ENCODE measurements around the gene SH3BP1. TPM values are rescaled to one million over a fixed set of nuclear protein-coding genes. Genes with fewer than 3 reads are reported as not detected.

SH3BP1 gene
- polyA plus RNA-seq, 1 donor, result 59.4 TPM

- Histone ChIP-seq H3K27me3 (ENCODE audit: control insufficient read depth, insufficient read depth, low read length) (no peaks in the 10 kb centered on the region), H3K36me3 (ENCODE audit: control insufficient read depth, insufficient read depth, low read length) (peaks cover 34% of the 10 kb centered on the region), H3K4me3 (ENCODE audit: low read length) (peak overlapping the region; percentile 39), H3K27ac (ENCODE audit: low read length) (peak overlapping the region; percentile 94), H3K9me3 (ENCODE audit: control insufficient read depth, low read depth, low read length) (no peaks in the 10 kb centered on the region), H3K4me1 (ENCODE audit: control insufficient read depth, insufficient read depth, low read length) (peaks cover 83% of the 10 kb centered on the region)
- no CpG with 5 or more reads among the region's 24 CpGs for WGBS (ENCODE audit: insufficient coverage, low lambda C conversion rate)
- DNase-seq, result peak; percentile 90 to 94
Measured at GRCh38 chr22:37633625-37634416, 5.6 kb upstream of the SH3BP1 start.

DNA sequence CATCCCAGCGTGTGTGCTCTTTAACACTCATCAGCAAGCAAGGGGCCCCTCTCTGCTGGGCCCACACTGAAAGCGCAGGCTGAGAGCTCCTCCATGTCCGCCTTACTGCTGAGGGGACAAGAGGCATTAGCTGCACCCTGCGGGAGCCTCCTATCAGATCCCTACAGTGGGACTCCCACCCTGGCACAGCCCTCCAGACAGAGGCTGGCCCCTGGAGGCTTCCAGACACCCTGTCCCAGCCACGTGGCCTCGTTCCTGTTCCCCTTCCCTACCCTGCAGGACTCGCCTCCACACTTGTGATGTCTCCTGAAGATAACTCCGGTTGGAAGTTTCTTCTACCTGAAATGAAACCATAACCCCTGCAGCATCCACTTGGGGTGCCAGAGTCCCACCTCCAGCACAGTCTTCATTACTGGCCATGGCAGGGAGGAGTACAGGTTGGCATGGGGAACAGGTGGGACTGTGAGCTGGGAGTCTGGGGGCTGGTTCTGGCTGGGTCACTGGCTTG, 5.0 kb upstream of the SH3BP1 start:
- WGBS (ENCODE audit: insufficient coverage, low lambda C conversion rate), result no CpG with 5 or more reads among the region's 8 CpGs
- Histone ChIP-seq H3K27ac (ENCODE audit: low read length) (peak overlapping the region; percentile 94), H3K27me3 (ENCODE audit: control insufficient read depth, insufficient read depth, low read length) (no peaks in the 10 kb centered on the region), H3K36me3 (ENCODE audit: control insufficient read depth, insufficient read depth, low read length) (peaks cover 27% of the 10 kb centered on the region), H3K4me1 (ENCODE audit: control insufficient read depth, insufficient read depth, low read length) (peaks cover 87% of the 10 kb centered on the region), H3K9me3 (ENCODE audit: control insufficient read depth, low read depth, low read length) (no peaks in the 10 kb centered on the region), H3K4me3 (ENCODE audit: low read length) (peak overlapping the region; percentile 39)
- no peak for DNase-seq

- Histone ChIP-seq H3K9me3 (ENCODE audit: control insufficient read depth, low read depth, low read length) (no peaks in the 10 kb centered on the region), H3K4me1 (ENCODE audit: control insufficient read depth, insufficient read depth, low read length) (peaks cover 87% of the 10 kb centered on the region), H3K36me3 (ENCODE audit: control insufficient read depth, insufficient read depth, low read length) (peaks cover 20% of the 10 kb centered on the region), H3K4me3 (ENCODE audit: low read length) (peak overlapping the region; percentile 39), H3K27ac (ENCODE audit: low read length) (peak overlapping the region; percentile 94), H3K27me3 (ENCODE audit: control insufficient read depth, insufficient read depth, low read length) (no peaks in the 10 kb centered on the region)
- whole genome bisulfite sequencing (ENCODE audit: insufficient coverage, low lambda C conversion rate), result no CpG with 5 or more reads among the region's 7 CpGs
- no peak for DNase-seq
Measured at GRCh38 chr22:37635157-37635556, 4.3 kb upstream of the SH3BP1 start.

DNA sequence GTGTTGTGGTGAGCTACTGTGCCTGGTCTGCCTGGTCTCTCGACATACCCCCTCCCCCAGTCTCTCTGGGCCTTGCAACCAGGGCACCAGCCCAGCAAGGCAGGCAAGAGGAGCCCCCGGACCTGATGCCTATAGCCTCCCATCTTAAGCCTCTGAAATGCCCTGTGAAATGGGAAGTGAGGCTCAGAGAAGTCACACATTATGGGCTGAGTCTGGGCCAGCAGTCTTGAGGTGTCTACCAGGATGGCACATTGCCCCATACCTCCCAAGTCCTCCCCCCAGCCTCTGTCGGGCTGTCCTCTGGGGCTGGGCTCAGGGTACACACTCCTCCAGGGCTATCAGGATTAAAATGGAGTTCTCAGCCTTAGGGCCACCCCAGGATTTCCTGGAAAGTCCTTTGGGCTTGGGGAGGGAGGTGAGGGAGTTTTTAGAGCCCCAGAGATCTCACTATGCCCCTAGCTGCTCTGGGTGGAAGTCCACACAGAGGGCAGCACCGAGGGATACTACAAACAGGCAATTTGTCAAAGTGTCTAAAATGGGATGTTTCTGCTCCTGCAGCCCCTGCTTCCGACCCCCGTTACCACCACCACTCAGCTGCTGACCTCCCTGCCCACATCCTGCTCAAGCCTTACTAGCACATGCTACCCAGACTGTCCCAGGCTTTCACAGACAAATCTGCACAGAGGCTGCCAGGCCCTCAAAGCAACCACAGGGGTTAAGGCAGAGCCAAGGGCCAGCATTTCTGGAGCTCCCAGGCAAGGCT, 3.1 kb upstream of the SH3BP1 start:
- Histone ChIP-seq H3K4me3 (ENCODE audit: low read length) (no peak overlapping the region), H3K27ac (ENCODE audit: low read length) (peak overlapping the region; percentile 89), H3K4me1 (ENCODE audit: control insufficient read depth, insufficient read depth, low read length) (peaks cover 88% of the 10 kb centered on the region), H3K36me3 (ENCODE audit: control insufficient read depth, insufficient read depth, low read length) (peaks cover 19% of the 10 kb centered on the region), H3K27me3 (ENCODE audit: control insufficient read depth, insufficient read depth, low read length) (no peaks in the 10 kb centered on the region), H3K9me3 (ENCODE audit: control insufficient read depth, low read depth, low read length) (no peaks in the 10 kb centered on the region)
- WGBS (ENCODE audit: insufficient coverage, low lambda C conversion rate), result no CpG with 5 or more reads among the region's 6 CpGs
- DNase-seq, result peak in 1 of 2 donors; percentile 72

DNA sequence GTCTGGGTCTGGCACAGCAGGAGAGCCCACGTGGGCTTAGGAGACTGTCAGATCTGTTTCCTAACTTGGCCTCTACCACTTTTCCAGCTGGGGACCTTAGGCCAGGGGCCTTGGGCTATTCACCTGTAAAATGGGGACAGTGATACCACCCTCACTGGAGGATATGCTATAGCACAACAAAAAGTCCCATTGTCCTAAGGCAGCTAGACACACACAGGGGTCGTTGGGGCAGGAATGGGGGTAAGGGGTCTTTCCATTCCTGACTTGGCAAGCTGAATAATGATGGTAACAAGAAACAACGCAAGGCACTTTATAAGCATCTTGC, 2.6 kb upstream of the SH3BP1 start:
- Histone ChIP-seq H3K4me1 (ENCODE audit: control insufficient read depth, insufficient read depth, low read length) (peaks cover 88% of the 10 kb centered on the region), H3K27ac (ENCODE audit: low read length) (peak overlapping the region; percentile 89), H3K36me3 (ENCODE audit: control insufficient read depth, insufficient read depth, low read length) (peaks cover 15% of the 10 kb centered on the region), H3K9me3 (ENCODE audit: control insufficient read depth, low read depth, low read length) (no peaks in the 10 kb centered on the region), H3K4me3 (ENCODE audit: low read length) (no peak overlapping the region), H3K27me3 (ENCODE audit: control insufficient read depth, insufficient read depth, low read length) (no peaks in the 10 kb centered on the region)
- no CpG with 5 or more reads among the region's 3 CpGs for WGBS (ENCODE audit: insufficient coverage, low lambda C conversion rate)
- DNase-seq, result no peak

GRCh38 chr22:37638391-37639069, 939 bp upstream of the SH3BP1 start:
- H3K4me1 ChIP-seq (ENCODE audit: control insufficient read depth, insufficient read depth, low read length), result peaks cover 84% of the 10 kb centered on the region
- H3K27ac ChIP-seq (ENCODE audit: low read length), result peak overlapping the region; percentile 89
- peak; percentile 93 to 97 for DNase-seq
- WGBS (ENCODE audit: insufficient coverage, low lambda C conversion rate), result no CpG with 5 or more reads among the region's 11 CpGs
- peak overlapping the region; percentile 85 for H3K4me3 ChIP-seq (ENCODE audit: low read length)
- no peaks in the 10 kb centered on the region for H3K27me3 ChIP-seq (ENCODE audit: control insufficient read depth, insufficient read depth, low read length)
- H3K36me3 ChIP-seq (ENCODE audit: control insufficient read depth, insufficient read depth, low read length), result peaks cover 22% of the 10 kb centered on the region
- H3K9me3 ChIP-seq (ENCODE audit: control insufficient read depth, low read depth, low read length), result no peaks in the 10 kb centered on the region

DNA sequence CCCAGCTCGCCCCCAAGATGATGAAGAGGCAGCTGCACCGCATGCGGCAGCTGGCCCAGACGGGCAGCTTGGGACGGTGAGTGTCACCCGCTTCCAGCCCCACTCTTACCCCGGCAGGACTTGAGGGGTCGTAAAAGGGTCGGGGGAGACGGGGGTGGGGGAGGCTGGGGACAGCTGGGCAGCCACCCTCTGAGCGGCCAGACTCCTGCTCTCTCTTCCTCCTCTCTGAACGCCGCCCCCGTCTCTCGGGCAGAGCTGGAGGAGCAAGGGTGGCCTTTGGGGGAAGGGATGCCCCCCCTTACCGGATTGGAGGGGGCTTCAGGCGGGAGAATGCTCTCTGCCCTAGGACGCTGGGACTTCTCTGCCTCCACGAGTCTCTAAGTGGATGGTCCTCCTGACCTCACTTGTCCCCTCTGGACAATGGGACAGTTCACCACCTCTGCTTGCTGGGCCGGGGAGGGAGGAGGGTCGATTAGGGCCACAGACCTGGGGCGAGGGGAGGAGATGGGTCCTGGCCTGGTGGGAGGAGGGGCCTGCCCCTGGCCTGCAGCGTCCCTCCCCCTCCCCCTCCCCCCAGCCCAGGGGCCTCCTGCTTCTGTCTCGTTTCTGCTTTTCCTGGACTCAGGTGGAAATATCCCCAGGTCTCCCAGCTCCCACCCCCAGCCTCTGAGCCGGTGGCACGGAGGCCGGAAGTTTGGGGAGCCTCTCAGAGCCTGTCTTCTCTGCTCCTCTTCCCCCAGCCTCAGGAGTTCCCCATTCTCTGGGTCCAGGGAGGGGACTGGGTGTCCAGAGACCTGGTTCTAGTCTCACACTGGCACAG, 512 bp downstream of the SH3BP1 start:
- Histone ChIP-seq H3K27me3 (ENCODE audit: control insufficient read depth, insufficient read depth, low read length) (no peaks in the 10 kb centered on the region), H3K4me3 (ENCODE audit: low read length) (peak overlapping the region; percentile 85), H3K4me1 (ENCODE audit: control insufficient read depth, insufficient read depth, low read length) (peaks cover 73% of the 10 kb centered on the region), H3K36me3 (ENCODE audit: control insufficient read depth, insufficient read depth, low read length) (peaks cover 34% of the 10 kb centered on the region), H3K27ac (ENCODE audit: low read length) (peak overlapping the region; percentile 89), H3K9me3 (ENCODE audit: control insufficient read depth, low read depth, low read length) (no peaks in the 10 kb centered on the region)
- DNase-seq, result peak in 1 of 2 donors; percentile 51
- WGBS (ENCODE audit: insufficient coverage, low lambda C conversion rate), result no CpG with 5 or more reads among the region's 27 CpGs

GRCh38 chr22:37640591-37641560, 1.4 kb downstream of the SH3BP1 start:
- Histone ChIP-seq H3K27ac (ENCODE audit: low read length) (peak overlapping the region; percentile 89), H3K4me1 (ENCODE audit: control insufficient read depth, insufficient read depth, low read length) (peaks cover 64% of the 10 kb centered on the region), H3K36me3 (ENCODE audit: control insufficient read depth, insufficient read depth, low read length) (peaks cover 41% of the 10 kb centered on the region), H3K4me3 (ENCODE audit: low read length) (peak overlapping the region; percentile 85), H3K9me3 (ENCODE audit: control insufficient read depth, low read depth, low read length) (no peaks in the 10 kb centered on the region), H3K27me3 (ENCODE audit: control insufficient read depth, insufficient read depth, low read length) (no peaks in the 10 kb centered on the region)
- WGBS (ENCODE audit: insufficient coverage, low lambda C conversion rate), result no CpG with 5 or more reads among the region's 24 CpGs
- DNase-seq, result peak in 1 of 2 donors; percentile 65

GRCh38 chr22:37641561-37641949, 2.1 kb downstream of the SH3BP1 start:
- peak in 1 of 2 donors; percentile 77 for DNase-seq
- peak overlapping the region; percentile 89 for H3K27ac ChIP-seq (ENCODE audit: low read length)
- H3K4me1 ChIP-seq (ENCODE audit: control insufficient read depth, insufficient read depth, low read length), result peaks cover 57% of the 10 kb centered on the region
- no peaks in the 10 kb centered on the region for H3K9me3 ChIP-seq (ENCODE audit: control insufficient read depth, low read depth, low read length)
- H3K4me3 ChIP-seq (ENCODE audit: low read length), result peak overlapping the region; percentile 85
- peaks cover 44% of the 10 kb centered on the region for H3K36me3 ChIP-seq (ENCODE audit: control insufficient read depth, insufficient read depth, low read length)
- no CpG with 5 or more reads among the region's 5 CpGs for WGBS (ENCODE audit: insufficient coverage, low lambda C conversion rate)
- no peaks in the 10 kb centered on the region for H3K27me3 ChIP-seq (ENCODE audit: control insufficient read depth, insufficient read depth, low read length)

Measured in large intestine (tissue), 3 donors.